Mucosa of stomach (tissue), 1 donor: ENCODE data around the gene INVS.
"Not testable (repeated sequence)": the region's sequence is repeated elsewhere in the genome, so short reads cannot be mapped to it uniquely, and the experiment has no call there.

Experiments
- H3K27me3 ChIP-seq: one replicate; pipeline ENCODE4 v1.7.0; 2013; ENCODE audit warnings: mild to moderate bottlenecking, low read length; ENCODE audit not compliant: control insufficient read depth, insufficient read depth
- H3K36me3 ChIP-seq: one replicate; pipeline ENCODE4 v1.7.0; 2013; ENCODE audit warnings: low read length; ENCODE audit not compliant: control insufficient read depth, insufficient read depth
- H3K4me1 ChIP-seq: one replicate; pipeline ENCODE4 v1.7.0; 2013; ENCODE audit warnings: mild to moderate bottlenecking, low read length; ENCODE audit not compliant: control insufficient read depth, insufficient read depth
- H3K4me3 ChIP-seq: one replicate; pipeline ENCODE4 v1.7.0; 2013; ENCODE audit warnings: low read length
- H3K9ac ChIP-seq: one replicate; pipeline ENCODE4 v1.7.0; 2013; ENCODE audit warnings: mild to moderate bottlenecking, low read length, moderate library complexity
- H3K9me3 ChIP-seq: one replicate; pipeline ENCODE4 v1.7.0; 2013; ENCODE audit warnings: mild to moderate bottlenecking, low read length, moderate library complexity; ENCODE audit not compliant: control insufficient read depth
- donor health status: Pancreatic carcinoma.

The INVS gene

GRCh38 chr9:100131875-100132430 lies 32.9 kb downstream of the INVS start:
- Histone ChIP-seq H3K36me3 (no peaks in the 10 kb centered on the region), H3K9ac (no peak overlapping the region), H3K27me3 (no peaks in the 10 kb centered on the region)

GRCh38 chr9:100134731-100135130 lies 35.7 kb downstream of the INVS start:
- Histone ChIP-seq H3K4me3 (no peak overlapping the region), H3K9ac (no peak overlapping the region), H3K36me3 (no peaks in the 10 kb centered on the region), H3K4me1 (no peaks in the 10 kb centered on the region), H3K9me3 (no peaks in the 10 kb centered on the region), H3K27me3 (no peaks in the 10 kb centered on the region)

More at GRCh38 chr9:100131875-100132430, 32.9 kb downstream of the INVS start:
- H3K4me3 ChIP-seq: no peak overlapping the region
- no peaks in the 10 kb centered on the region for H3K9me3 ChIP-seq
- H3K4me1 ChIP-seq: no peaks in the 10 kb centered on the region

DNA sequence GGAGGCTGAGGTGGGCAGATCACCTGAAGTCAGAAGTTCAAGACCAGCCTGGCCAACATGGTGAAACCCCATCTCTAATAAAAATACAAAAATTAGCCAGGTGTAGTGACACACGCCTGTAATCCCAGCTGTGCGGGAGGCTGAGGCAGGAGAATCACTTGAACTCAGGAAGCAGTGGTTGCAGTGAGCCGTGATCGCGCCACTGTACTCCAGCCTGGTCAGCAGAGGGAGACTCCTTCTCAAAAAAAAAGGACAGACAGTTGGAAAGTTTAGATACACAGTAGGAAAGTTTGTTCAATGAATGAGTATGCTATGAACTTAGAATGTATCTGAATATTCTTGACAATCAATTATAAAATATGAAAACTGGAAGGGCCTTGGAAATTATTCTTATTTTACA lies 37.8 kb downstream of the INVS start:
- H3K9me3 ChIP-seq, H3K27me3 ChIP-seq, H3K4me1 ChIP-seq, H3K36me3 ChIP-seq, H3K4me3 ChIP-seq, H3K9ac ChIP-seq: not testable (repeated sequence)

GRCh38 chr9:100140303-100140702 lies 41.3 kb downstream of the INVS start:
- not testable (repeated sequence) for H3K4me1 ChIP-seq, H3K4me3 ChIP-seq, H3K9me3 ChIP-seq

DNA sequence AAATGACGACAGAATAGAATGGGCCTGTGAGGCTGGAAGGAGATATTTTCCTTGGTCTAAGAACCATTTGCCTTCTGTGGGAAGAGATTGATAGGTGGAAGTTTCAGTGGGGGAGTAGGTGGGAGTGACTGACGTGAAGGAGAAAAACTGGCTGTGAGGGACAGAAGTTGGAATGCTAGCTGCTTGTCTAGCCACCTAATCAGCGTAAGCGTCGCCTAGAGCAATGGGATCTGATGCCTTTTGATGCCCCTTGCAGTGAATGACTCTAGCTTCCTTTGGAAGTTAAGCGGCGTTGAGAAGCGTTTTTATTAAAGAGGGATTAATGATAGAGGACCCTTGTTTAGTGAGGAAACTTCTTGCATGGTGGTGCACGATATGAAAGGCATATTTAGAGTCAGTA lies 42.8 kb downstream of the INVS start:
- not testable (repeated sequence) for H3K4me3 ChIP-seq, H3K9me3 ChIP-seq, H3K36me3 ChIP-seq, H3K27me3 ChIP-seq, H3K9ac ChIP-seq, H3K4me1 ChIP-seq

More at GRCh38 chr9:100140303-100140702, 41.3 kb downstream of the INVS start:
- H3K27me3 ChIP-seq, H3K36me3 ChIP-seq, H3K9ac ChIP-seq: not testable (repeated sequence)

GRCh38 chr9:100145167-100145934 lies 46.3 kb downstream of the INVS start:
- H3K4me3 ChIP-seq, H3K9me3 ChIP-seq, H3K36me3 ChIP-seq, H3K9ac ChIP-seq, H3K27me3 ChIP-seq, H3K4me1 ChIP-seq: not testable (repeated sequence)

DNA sequence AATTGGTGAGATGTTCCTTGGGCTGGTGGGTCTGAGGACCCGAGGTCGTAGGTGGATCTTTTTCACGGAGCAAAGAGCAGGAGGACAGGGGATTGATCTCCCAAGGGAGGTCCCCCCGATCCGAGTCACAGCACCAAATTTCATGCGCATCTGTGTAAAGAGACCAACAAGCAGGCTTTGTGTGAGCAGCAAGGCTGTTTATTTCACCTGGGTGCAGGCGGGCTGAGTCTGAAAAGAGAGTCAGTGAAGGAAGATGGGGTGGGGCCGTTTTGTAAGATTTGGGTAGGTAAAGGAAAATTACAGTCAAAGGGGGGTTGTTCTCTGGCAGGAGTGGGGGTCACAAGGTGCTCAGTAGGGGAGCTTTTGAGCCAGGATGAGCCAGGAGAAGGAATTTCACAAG lies 46.9 kb downstream of the INVS start:
- H3K27me3 ChIP-seq, H3K4me1 ChIP-seq, H3K4me3 ChIP-seq, H3K9ac ChIP-seq, H3K36me3 ChIP-seq, H3K9me3 ChIP-seq: not testable (repeated sequence)

DNA sequence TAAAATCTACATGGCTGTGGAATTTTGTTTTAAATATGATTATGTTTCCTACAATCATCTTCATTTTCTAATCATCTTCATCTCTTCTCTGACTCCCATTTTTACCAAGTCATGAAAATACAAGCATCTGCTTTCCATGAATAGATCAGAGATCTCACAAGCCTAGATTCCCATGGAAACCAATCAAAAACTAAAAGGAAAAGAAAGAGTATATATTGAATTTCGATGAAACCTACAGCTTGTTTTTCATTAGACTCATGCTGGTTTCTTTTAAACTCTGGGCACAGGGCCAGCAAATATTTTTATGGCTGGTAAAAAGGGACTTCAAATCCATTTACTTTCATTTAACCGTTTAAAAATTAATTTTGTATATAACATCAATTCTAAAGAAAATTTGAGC lies 51.2 kb downstream of the INVS start:
- Histone ChIP-seq H3K36me3 (no peaks in the 10 kb centered on the region), H3K4me1 (no peaks in the 10 kb centered on the region), H3K27me3 (no peaks in the 10 kb centered on the region), H3K9ac (no peak overlapping the region), H3K9me3 (no peaks in the 10 kb centered on the region), H3K4me3 (no peak overlapping the region)

DNA sequence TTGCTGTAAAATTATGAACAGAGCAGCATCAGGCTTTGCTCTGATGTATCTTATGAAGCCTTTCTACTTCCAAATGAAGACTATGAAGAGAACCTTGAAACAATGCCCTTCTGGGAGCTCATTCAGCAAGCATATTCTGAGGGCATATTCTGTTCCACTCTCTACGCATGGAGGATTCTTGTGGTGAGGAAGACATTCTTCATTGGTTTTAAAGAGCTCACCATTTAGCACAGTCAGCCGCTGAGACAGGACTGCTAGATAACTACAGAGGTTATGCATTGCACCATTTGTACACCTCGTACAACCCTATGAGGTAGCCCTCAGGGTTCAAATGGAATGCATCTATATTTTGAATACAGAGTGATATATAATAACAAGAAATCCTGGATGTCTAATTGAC lies 61.0 kb downstream of the INVS start:
- no peaks in the 10 kb centered on the region for H3K36me3 ChIP-seq
- H3K9ac ChIP-seq: no peak overlapping the region
- no peak overlapping the region for H3K4me3 ChIP-seq
- no peaks in the 10 kb centered on the region for H3K9me3 ChIP-seq
- H3K27me3 ChIP-seq: no peaks in the 10 kb centered on the region
- H3K4me1 ChIP-seq: no peaks in the 10 kb centered on the region

- no peak overlapping the region for H3K4me3 ChIP-seq
- H3K9ac ChIP-seq: no peak overlapping the region
- H3K27me3 ChIP-seq: no peaks in the 10 kb centered on the region
- no peaks in the 10 kb centered on the region for H3K4me1 ChIP-seq
- H3K36me3 ChIP-seq: no peaks in the 10 kb centered on the region
- no peaks in the 10 kb centered on the region for H3K9me3 ChIP-seq
Observed at GRCh38 chr9:100167176-100167575, 68.1 kb downstream of the INVS start.

DNA sequence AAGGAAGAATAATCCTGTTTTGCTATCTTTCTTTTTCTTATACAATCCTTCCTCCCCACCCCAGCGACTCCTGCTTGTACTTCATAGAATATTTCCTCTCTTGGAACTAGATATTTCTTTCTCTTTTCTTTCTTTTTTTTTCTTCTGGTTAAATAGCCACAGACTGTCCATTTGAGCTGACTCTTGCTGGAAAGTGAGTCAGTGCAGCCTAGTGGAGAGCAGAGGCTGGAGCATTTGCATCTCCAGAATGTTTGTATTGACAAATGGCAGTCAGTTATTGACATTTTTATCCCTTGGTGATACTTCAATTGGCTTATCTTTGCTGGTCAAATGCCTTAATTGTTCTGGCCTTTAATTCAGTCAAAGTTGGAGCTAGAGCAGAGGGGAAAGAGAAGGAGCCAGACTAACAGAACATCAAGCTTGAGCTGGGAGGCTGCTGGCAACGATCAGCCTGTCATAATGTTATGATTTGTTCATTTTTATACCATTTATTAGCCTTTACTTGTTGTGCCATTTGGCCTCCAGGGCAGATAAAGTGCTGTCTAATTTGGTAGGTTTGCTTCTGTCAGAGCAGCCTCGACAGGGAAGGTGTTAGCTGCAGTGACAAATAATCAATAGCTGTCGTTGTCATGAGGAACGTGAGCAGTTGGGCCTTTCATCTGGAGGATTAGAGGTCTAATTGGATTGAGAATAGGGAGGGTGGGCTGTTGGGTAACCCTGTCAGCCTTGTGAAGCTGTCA lies 69.0 kb downstream of the INVS start:
- no peaks in the 10 kb centered on the region for H3K9me3 ChIP-seq
- no peaks in the 10 kb centered on the region for H3K4me1 ChIP-seq
- no peak overlapping the region for H3K9ac ChIP-seq
- H3K4me3 ChIP-seq: no peak overlapping the region
- no peaks in the 10 kb centered on the region for H3K36me3 ChIP-seq
- no peaks in the 10 kb centered on the region for H3K27me3 ChIP-seq

DNA sequence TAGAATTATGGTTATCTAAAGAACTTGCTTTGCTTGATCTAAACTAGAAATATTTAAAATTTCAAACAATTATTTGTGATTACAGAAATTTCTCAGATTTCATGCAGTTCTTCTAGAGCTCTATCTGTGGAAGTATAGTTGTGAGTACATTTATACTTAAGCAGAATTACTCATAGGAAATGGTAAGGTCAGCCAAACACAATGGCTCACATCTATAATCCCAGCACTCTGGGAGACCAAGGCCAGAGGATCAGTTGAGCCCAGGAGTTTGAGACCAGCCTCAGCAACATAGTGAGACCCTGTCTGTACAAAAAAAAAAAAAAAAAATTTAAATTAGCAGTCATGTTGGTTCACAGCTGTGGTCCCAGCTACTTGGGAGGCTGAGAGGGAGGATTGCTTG lies 71.0 kb downstream of the INVS start:
- H3K36me3 ChIP-seq: peaks cover 3% of the 10 kb centered on the region
- H3K4me1 ChIP-seq: no peaks in the 10 kb centered on the region
- no peak overlapping the region for H3K4me3 ChIP-seq
- H3K9ac ChIP-seq: no peak overlapping the region
- H3K9me3 ChIP-seq: no peaks in the 10 kb centered on the region
- H3K27me3 ChIP-seq: no peaks in the 10 kb centered on the region
